Daoy (cell line): ENCODE results near the gene RALGAPB. TPM values are rescaled to one million over a fixed set of nuclear protein-coding genes. Genes with fewer than 3 reads are reported as not detected.
"Not testable (repeated sequence)": the region's sequence is repeated elsewhere in the genome, so short reads cannot be mapped to it uniquely, and the experiment has no call there.

ENCODE experiments used
- DNase-seq: peaks from one replicate; pipeline ENCODE4 v3.0.0-alpha.2; 2015; ENCODE audit warnings: low read depth
- total RNA-seq: library from RNA; depleted of rRNA; stranded (reverse); fragments of >200 nt; shearing (Covaris generic); gene quantifications from 2 replicates; pipeline ENCODE4 v1.2.3, GENCODE V29; 2014; rRNA removed

The RALGAPB gene
- 14.1 and 17.8 TPM in 2 replicates for total RNA-seq

- peak; percentile 99 for DNase-seq
Measured at GRCh38 chr20:38472513-38473366, at the start of gene RALGAPB. Gene RALGAPB, plus strand, starts transcription at chr20:38472843. Its CDS starts 15,590 bp downstream, at chr20:38488433.

- DNase-seq: no peak
Measured at GRCh38 chr20:38423541-38423940, 49.1 kb upstream of the RALGAPB start.

GRCh38 chr20:38424401-38424800 lies 48.2 kb upstream of the RALGAPB start:
- DNase-seq: no peak

GRCh38 chr20:38426006-38426897 lies 46.4 kb upstream of the RALGAPB start:
- DNase-seq: peak; percentile 89

GRCh38 chr20:38427655-38428023 lies 45.0 kb upstream of the RALGAPB start:
- no peak for DNase-seq

GRCh38 chr20:38428800-38429199 lies 43.8 kb upstream of the RALGAPB start:
- no peak for DNase-seq

- DNase-seq: no peak
Measured at GRCh38 chr20:38429301-38429700, 43.3 kb upstream of the RALGAPB start.

GRCh38 chr20:38430679-38431325 lies 41.8 kb upstream of the RALGAPB start:
- DNase-seq: no peak

- no peak for DNase-seq
Measured at GRCh38 chr20:38432292-38432691, 40.4 kb upstream of the RALGAPB start.

- DNase-seq: not testable (repeated sequence)
Measured at GRCh38 chr20:38432870-38433269, 39.8 kb upstream of the RALGAPB start.

GRCh38 chr20:38433304-38433972 lies 39.2 kb upstream of the RALGAPB start:
- no peak for DNase-seq

- no peak for DNase-seq
Measured at GRCh38 chr20:38434301-38434741, 38.3 kb upstream of the RALGAPB start.

GRCh38 chr20:38434770-38435554 lies 37.7 kb upstream of the RALGAPB start, which contains the start of gene SNHG17:
Gene SNHG17, minus strand, starts transcription at chr20:38435328.
- peak; percentile 93 for DNase-seq

- DNase-seq: peak; percentile 39
Measured at GRCh38 chr20:38435555-38435939, 37.1 kb upstream of the RALGAPB start.

- DNase-seq: no peak
Measured at GRCh38 chr20:38437796-38438195, 34.8 kb upstream of the RALGAPB start.

GRCh38 chr20:38441110-38441509 lies 31.5 kb upstream of the RALGAPB start:
- DNase-seq: not testable (repeated sequence)

GRCh38 chr20:38441916-38442315 lies 30.7 kb upstream of the RALGAPB start:
- DNase-seq: no peak

GRCh38 chr20:38445381-38445796 lies 27.3 kb upstream of the RALGAPB start:
- DNase-seq: no peak

GRCh38 chr20:38445901-38446425 lies 26.7 kb upstream of the RALGAPB start:
- no peak for DNase-seq
